GM19324 (cell line): Measurements from ENCODE around the gene NSD1.

Experiments used
- ATAC-seq: cut with Tn5 transposase; IDR thresholded peaks from one replicate; pipeline ENCODE4 v1.9.1; 2021; ENCODE audit warnings: mild to moderate bottlenecking, moderate library complexity; ENCODE audit not compliant: unreplicated experiment, low FRiP score

NSD1 gene

DNA sequence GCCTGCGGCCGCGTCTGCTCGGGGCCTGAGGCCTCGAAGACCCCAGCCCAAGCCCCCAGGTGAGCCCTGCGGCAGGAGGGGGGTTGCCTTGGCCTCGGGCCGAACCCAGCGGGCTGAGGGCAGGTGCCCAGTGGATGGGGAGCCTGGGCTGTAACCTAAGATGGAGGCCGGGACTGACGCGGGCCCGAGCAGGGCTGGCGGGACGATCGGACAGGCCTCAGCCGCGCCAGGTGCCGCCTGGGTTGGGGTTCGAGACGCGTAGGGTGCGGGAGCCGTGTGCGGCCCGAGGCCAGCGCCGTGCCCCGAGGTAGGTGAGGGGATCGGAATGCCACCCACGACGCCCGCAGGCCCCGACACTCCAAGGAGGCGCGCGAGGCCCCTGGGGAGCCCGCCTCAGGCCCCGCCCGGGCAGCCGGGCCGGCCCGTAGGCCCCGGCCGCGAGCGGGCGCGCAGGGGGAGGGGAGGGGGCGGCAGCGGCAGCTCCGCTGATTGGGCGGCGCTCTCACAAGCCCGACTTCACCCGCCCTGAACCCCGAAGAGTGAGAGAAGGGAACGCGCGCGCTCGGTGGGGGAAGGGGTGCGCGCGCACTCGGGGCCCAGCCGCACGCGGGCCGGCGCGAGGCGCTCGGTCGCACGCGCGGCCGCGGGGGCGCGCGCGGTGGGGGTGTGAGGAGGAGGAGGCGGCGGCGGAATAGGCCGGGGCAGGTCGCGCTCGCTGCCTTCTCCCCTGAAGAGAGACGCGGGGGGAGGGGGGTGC, at the start of gene NSD1:
NSD1 (plus strand) TSS at position 678 of the 757 bp plus-strand sequence. CDS start 1,331 bp downstream, outside the sequence.
- ATAC-seq, result peak; percentile 75

- ATAC-seq, result no peak
These were observed 49.4 kb upstream of the NSD1 start for GRCh38 chr5:177084175-177084574.

DNA sequence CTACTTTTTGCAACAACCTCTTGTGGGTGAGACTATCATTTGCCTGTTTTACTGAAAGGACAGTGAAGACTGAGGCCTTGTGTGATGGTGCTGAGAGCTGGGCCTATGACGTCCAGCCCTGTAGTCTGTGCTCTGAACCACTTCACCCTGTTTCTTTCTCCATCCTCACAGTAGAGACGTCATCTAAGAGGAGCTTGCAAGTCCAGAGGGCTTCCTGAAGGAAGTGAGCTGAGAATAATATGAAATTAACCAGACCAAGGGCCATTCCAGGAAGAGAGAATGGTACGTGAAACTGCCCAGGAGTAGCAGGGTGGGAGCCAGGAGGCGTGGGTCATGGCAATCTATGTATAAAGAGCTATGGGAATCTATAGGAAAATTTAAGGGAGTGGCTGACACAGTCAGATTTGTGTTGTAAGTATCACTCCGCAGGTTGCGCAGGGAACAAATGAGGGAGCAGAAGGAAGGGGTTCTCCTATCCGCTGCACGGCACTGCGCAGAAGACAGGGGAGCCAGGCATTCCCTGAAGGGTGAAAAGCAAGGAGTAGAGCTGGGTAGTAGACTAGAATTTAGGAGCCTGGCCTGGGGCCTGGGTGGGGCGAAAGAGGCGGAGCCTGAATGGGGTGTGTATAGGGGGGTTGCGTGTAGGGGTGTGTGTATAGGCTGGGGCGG, 47.5 kb upstream of the NSD1 start:
- no peak for ATAC-seq

- ATAC-seq, result peak; percentile 45
These were observed 46.7 kb upstream of the NSD1 start, which contains the start of gene FGFR4 for GRCh38 chr5:177086654-177087397. Gene FGFR4 (plus strand): TSS chr5:177086915. CDS start chr5:177089603, 2,688 bp downstream.

GRCh38 chr5:177087398-177088005, 46.1 kb upstream of the NSD1 start:
- ATAC-seq, result no peak

DNA sequence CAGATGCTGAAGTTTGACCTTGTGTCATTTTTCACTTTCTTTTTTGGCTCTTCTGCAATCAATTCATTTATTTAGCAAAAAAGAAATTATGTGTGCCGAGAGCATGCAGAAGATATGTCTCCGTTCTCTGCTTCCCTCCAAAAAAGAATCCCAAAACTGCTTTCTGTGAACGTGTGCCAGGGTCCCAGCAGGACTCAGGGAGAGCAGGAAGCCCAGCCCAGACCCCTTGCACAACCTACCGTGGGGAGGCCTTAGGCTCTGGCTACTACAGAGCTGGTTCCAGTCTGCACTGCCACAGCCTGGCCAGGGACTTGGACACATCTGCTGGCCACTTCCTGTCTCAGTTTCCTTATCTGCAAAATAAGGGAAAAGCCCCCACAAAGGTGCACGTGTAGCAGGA, 44.4 kb upstream of the NSD1 start:
- ATAC-seq, result no peak

- no peak for ATAC-seq
These were observed 43.5 kb upstream of the NSD1 start for GRCh38 chr5:177089825-177090641.

- no peak for ATAC-seq
These were observed 42.8 kb upstream of the NSD1 start for GRCh38 chr5:177090813-177091212.

- ATAC-seq, result no peak
These were observed 42.3 kb upstream of the NSD1 start for GRCh38 chr5:177091232-177091631.

GRCh38 chr5:177092178-177093081, 41.1 kb upstream of the NSD1 start:
- ATAC-seq, result no peak

- ATAC-seq, result no peak
These were observed 40.4 kb upstream of the NSD1 start for GRCh38 chr5:177093082-177093712.

- no peak for ATAC-seq
These were observed 39.8 kb upstream of the NSD1 start for GRCh38 chr5:177093803-177094202.

- no peak for ATAC-seq
These were observed 39.1 kb upstream of the NSD1 start for GRCh38 chr5:177094224-177095087.

DNA sequence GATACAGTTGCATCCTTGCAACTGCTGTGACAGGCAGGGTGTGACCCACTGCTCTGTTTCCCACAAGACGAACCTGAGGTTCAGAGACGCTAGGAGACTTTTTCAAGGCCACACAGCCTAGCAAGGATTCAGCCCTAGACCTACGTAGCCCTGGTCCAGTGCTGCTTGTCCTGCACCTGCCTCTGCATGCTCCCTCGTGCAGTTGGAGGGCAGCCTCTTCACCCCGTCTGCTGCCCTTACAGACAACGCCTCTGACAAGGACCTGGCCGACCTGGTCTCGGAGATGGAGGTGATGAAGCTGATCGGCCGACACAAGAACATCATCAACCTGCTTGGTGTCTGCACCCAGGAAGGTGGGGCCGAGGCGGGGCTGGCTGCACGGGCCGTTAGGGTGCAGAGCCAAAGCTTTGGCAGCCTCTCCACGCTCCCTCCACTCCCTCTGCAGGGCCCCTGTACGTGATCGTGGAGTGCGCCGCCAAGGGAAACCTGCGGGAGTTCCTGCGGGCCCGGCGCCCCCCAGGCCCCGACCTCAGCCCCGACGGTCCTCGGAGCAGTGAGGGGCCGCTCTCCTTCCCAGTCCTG, 38.4 kb upstream of the NSD1 start:
- ATAC-seq, result no peak

- no peak for ATAC-seq
These were observed 37.2 kb upstream of the NSD1 start for GRCh38 chr5:177096162-177097015.
